ENCODE data around the gene ANKRD13B.

The ANKRD13B gene

GRCh38 chr17:29624586-29624985, 31.7 kb downstream of the ANKRD13B start:
- TF ChIP-seq CTCF (IDR thresholded peaks at IDR 0.05; ENCODE audit: low read depth, low read length, missing control alignments): no peak
- H3K4me3 ChIP-seq (replicated peaks; ENCODE audit: low read depth, low read length): no peak overlapping the region
- no peak for DNase-seq (ENCODE audit: extremely low read depth, low read depth)

GRCh38 chr17:29625037-29625750, 32.3 kb downstream of the ANKRD13B start:
- no peak overlapping the region for H3K4me3 ChIP-seq (replicated peaks; ENCODE audit: low read depth, low read length)
- no peak for TF ChIP-seq CTCF (IDR thresholded peaks at IDR 0.05; ENCODE audit: low read depth, low read length, missing control alignments)
- DNase-seq (ENCODE audit: extremely low read depth, low read depth): no peak

- TF ChIP-seq CTCF (IDR thresholded peaks at IDR 0.05; ENCODE audit: low read depth, low read length, missing control alignments): no peak
- H3K4me3 ChIP-seq (replicated peaks; ENCODE audit: low read depth, low read length): no peak overlapping the region
Measured at GRCh38 chr17:29627951-29628350, 35.0 kb downstream of the ANKRD13B start.

GRCh38 chr17:29628644-29629043, 35.7 kb downstream of the ANKRD13B start:
- H3K4me3 ChIP-seq (replicated peaks; ENCODE audit: low read depth, low read length): no peak overlapping the region
- TF ChIP-seq CTCF (IDR thresholded peaks at IDR 0.05; ENCODE audit: low read depth, low read length, missing control alignments): no peak
- no peak for DNase-seq (ENCODE audit: extremely low read depth, low read depth)

More at GRCh38 chr17:29627951-29628350, 35.0 kb downstream of the ANKRD13B start:
- DNase-seq (ENCODE audit: extremely low read depth, low read depth): no peak

GRCh38 chr17:29629839-29630238, 36.9 kb downstream of the ANKRD13B start:
- TF ChIP-seq CTCF (IDR thresholded peaks at IDR 0.05; ENCODE audit: low read depth, low read length, missing control alignments): no peak
- DNase-seq (ENCODE audit: extremely low read depth, low read depth): no peak

GRCh38 chr17:29630630-29631193, 37.8 kb downstream of the ANKRD13B start:
- TF ChIP-seq CTCF (IDR thresholded peaks at IDR 0.05; ENCODE audit: low read depth, low read length, missing control alignments): no peak
- H3K4me3 ChIP-seq (replicated peaks; ENCODE audit: low read depth, low read length): no peak overlapping the region
- no peak for DNase-seq (ENCODE audit: extremely low read depth, low read depth)

More at GRCh38 chr17:29629839-29630238, 36.9 kb downstream of the ANKRD13B start:
- H3K4me3 ChIP-seq (replicated peaks; ENCODE audit: low read depth, low read length): no peak overlapping the region
